Limb (tissue), 2 donors: ENCODE measurements around the gene MLLT10.

Experiments used
- DNase-seq, 2 donors: peaks; one replicate each; pipeline ENCODE4 v3.0.0-alpha.2; 2016; ENCODE audit errors: extremely low spot score in 2 of 2

Gene MLLT10

GRCh38 chr10:21769041-21769440 is 235.0 kb downstream of the MLLT10 start:
- no peak for DNase-seq

DNA sequence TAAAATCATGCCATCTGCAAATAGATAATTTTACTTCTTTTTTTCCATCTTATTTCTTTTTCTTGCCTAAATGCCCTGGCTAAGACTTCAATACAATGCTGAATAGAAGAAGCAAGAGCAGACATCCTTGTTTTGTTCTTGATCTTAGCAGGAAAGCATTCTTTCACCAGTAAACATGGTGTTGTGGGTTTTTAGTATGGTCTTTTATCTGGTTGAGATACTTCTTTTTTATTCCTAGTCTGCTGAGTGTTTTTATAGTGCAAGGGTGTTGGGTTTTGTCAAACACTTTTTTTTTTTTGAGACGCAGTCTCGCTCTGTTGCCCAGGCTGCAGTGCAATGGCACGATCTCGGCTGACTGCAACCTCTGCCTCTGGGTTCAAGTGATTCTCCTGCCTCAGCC is 237.2 kb downstream of the MLLT10 start:
- no peak for DNase-seq

DNA sequence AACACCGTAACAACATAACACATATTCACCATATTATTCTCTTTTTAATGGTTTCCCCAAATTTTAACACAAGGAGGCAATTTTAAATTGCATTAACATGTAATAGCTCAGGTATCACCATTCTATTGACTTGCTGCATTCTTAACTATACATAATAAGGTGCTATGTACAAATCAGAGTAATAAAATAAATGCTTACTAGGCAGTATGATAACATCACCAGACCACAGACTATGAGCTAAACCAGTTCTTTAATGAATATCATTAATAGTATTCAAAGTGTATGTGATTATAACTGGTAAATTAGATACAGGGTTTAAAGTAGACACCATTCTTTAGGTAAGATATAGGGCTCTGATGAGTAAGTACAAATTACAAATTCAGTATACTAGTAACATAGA is 242.9 kb downstream of the MLLT10 start:
- DNase-seq, result no peak

DNA sequence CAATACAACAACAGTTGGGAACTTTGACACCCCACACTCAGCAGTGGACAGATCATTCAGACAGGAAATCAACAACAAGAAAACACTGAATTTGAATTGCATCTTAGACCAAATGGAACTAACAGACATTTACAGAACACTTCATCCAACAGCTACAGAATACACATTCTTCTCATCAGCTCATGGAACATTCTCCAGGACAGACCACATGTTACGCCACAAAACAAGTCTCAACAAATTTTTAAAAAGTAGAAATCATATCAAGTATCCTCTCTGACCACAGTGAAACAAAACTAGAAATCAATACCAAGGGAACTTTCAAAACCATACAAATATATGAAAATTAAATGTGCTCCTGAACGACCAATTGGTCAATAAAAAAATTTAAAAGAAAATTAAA is 257.2 kb downstream of the MLLT10 start:
- DNase-seq, result no peak
